SKM-1 (cell line): Measurements from ENCODE around the gene VWA1.
A peak's percentile ranks its signal among the peaks of the same experiment; 100 is the strongest.
"Not testable (repeated sequence)": the region's sequence is repeated elsewhere in the genome, so short reads cannot be mapped to it uniquely, and the experiment has no call there.

Source experiments
- DNase-seq: peaks from one replicate; lab custom pipeline; 2025; ENCODE audit not compliant: unreplicated experiment; lab: John Stamatoyannopoulos, UW

VWA1 gene

GRCh38 chr1:1403653-1404052 is 31.8 kb upstream of the VWA1 start:
- no peak for DNase-seq

GRCh38 chr1:1406101-1406820 is 29.2 kb upstream of the VWA1 start:
- no peak for DNase-seq

GRCh38 chr1:1406821-1407635 is 28.5 kb upstream of the VWA1 start, which contains the start of gene MRPL20:
Gene MRPL20, minus strand, starts transcription at chr1:1407293. Its CDS starts 76 bp downstream, at chr1:1407217.
- DNase-seq = peak; percentile 61

GRCh38 chr1:1407636-1408318 is 27.7 kb upstream of the VWA1 start:
- DNase-seq = no peak

GRCh38 chr1:1410238-1410637 is 25.3 kb upstream of the VWA1 start:
- DNase-seq = not testable (repeated sequence)

- DNase-seq = no peak
These were observed 23.9 kb upstream of the VWA1 start for GRCh38 chr1:1411626-1412025.

GRCh38 chr1:1412311-1412902 is 23.1 kb upstream of the VWA1 start:
- not testable (repeated sequence) for DNase-seq

- DNase-seq = no peak
These were observed 19.7 kb upstream of the VWA1 start for GRCh38 chr1:1415751-1416150.

- DNase-seq = not testable (repeated sequence)
These were observed 18.1 kb upstream of the VWA1 start for GRCh38 chr1:1417396-1417795.

- DNase-seq = not testable (repeated sequence)
These were observed 17.5 kb upstream of the VWA1 start for GRCh38 chr1:1417825-1418463.

GRCh38 chr1:1418464-1419362 is 16.8 kb upstream of the VWA1 start:
- DNase-seq = no peak

GRCh38 chr1:1419363-1419812 is 16.1 kb upstream of the VWA1 start:
- DNase-seq = no peak

- DNase-seq = no peak
These were observed 15.5 kb upstream of the VWA1 start for GRCh38 chr1:1419813-1420653.

- DNase-seq = no peak
These were observed 14.8 kb upstream of the VWA1 start for GRCh38 chr1:1420654-1421141.

GRCh38 chr1:1421147-1421906 is 14.2 kb upstream of the VWA1 start, which contains the start of gene ANKRD65:
Gene ANKRD65, minus strand, starts transcription at chr1:1421276. Its CDS starts 271 bp downstream, at chr1:1421005.
- no peak for DNase-seq

- DNase-seq = no peak
These were observed 13.5 kb upstream of the VWA1 start for GRCh38 chr1:1421907-1422464.

GRCh38 chr1:1422465-1423244 is 12.8 kb upstream of the VWA1 start:
- no peak for DNase-seq
